Uterus (tissue), 4 donors: Measurements from ENCODE around the gene IFRD2. TPM values are rescaled to one million over a fixed set of nuclear protein-coding genes. Genes with fewer than 3 reads are reported as not detected.

ENCODE experiments used
- DNase-seq, 2 donors: peaks; one replicate each; pipeline ENCODE4 v3.0.0-alpha.2; 2019 to 2020
- H3K27ac ChIP-seq, 2 donors: fragments of 200-600 bp; sonication (generic); 1 replicate in 1 of 2; 2 replicates in 1 of 2; pipeline ENCODE4 v1.5.1; 2016 to 2018
- H3K27me3 ChIP-seq, 2 donors: fragments of 200-600 bp; sonication (generic); one replicate each; pipeline ENCODE4 v1.5.1; 2018 to 2019; ENCODE audit warnings: control low read depth in 1 of 2
- H3K36me3 ChIP-seq, 2 donors: fragments of 200-600 bp; sonication (generic); one replicate each; pipeline ENCODE4 v1.5.1; 2019; ENCODE audit warnings: control low read depth in 1 of 2
- H3K4me1 ChIP-seq, 2 donors: fragments of 200-600 bp; sonication (generic); one replicate each; pipeline ENCODE4 v1.5.1; 2018 to 2019; ENCODE audit warnings: control low read depth in 1 of 2
- H3K4me3 ChIP-seq, 2 donors: fragments of 200-600 bp; sonication (generic); 1 replicate in 1 of 2; 2 replicates in 1 of 2; pipeline ENCODE4 v1.5.1; 2018 to 2019; ENCODE audit warnings: mild to moderate bottlenecking in 1 of 2
- H3K9me3 ChIP-seq, 2 donors: fragments of 200-600 bp; sonication (generic); one replicate each; pipeline ENCODE4 v1.5.1; 2019; ENCODE audit warnings: control low read depth in 1 of 2
- CTCF ChIP-seq, 4 experiments: fragments of 200-600 bp in 2 of 4; fragments of 450-650 bp in 2 of 4; sonication (generic) in 2 of 4; IDR thresholded peaks; one replicate each; pipeline ENCODE4 v1.5.1; 2016 to 2019; ENCODE audit warnings: antibody characterized with exemption in 4 of 4, mild to moderate bottlenecking in 2 of 4, moderate library complexity in 1 of 4
- POLR2A ChIP-seq, 2 donors: fragments of 450-650 bp; IDR thresholded peaks; one replicate each; pipeline ENCODE4 v1.6.1; 2016; ENCODE audit warnings: antibody characterized with exemption in 2 of 2, mild to moderate bottlenecking in 1 of 2, moderate library complexity in 1 of 2
- intact Hi-C: fragments of 100-400 bp; cut with DNase I; formaldehyde crosslinking; loops from one replicate; pipeline ENCODE4 v1.15.1; 2023; ENCODE audit warnings: low total_unique reads
- total RNA-seq, 4 donors: library from RNA; depleted of rRNA in 3 of 4; stranded (reverse); fragments of >200 nt in 3 of 4; gene quantifications; one replicate each; pipeline versions ENCODE4 v1.1.0 to v1.2.4, GENCODE V29; 2014 to 2023
- donor health status: DM: yes; HTN: yes; CAD: no.

The IFRD2 gene
- 10 to 100 TPM; 14.1 to 81.5 (median 25.1) TPM for total RNA-seq

GRCh38 chr3:50292159-50293078 lies at the start of gene IFRD2:
TSS of gene IFRD2 (minus strand) at chr3:50292429. CDS start at chr3:50292274, 155 bp downstream.
- Histone ChIP-seq H3K27ac (peak within 1 kb of the TSS; percentile 83 to 87), H3K9me3 (no peaks in the 10 kb centered on the region), H3K4me3 (peak within 1 kb of the TSS; percentile 99 to 100), H3K4me1 (peaks cover 0 to 9% of the 10 kb centered on the region in 2 donors), H3K27me3 (no peaks in the 10 kb centered on the region), H3K36me3 (no peaks in the 10 kb centered on the region)
- DNase-seq: peak; percentile 96
- intact Hi-C loops: no loop called here
- peak; percentile 53 to 75 for TF ChIP-seq POLR2A (IDR thresholded peaks at IDR 0.05)
- TF ChIP-seq CTCF (IDR thresholded peaks at IDR 0.05): peak in 2 of 4 experiments; percentile 15 to 37

- H3K36me3 ChIP-seq: no peaks in the 10 kb centered on the region
- DNase-seq: no peak
- no peaks in the 10 kb centered on the region for H3K27me3 ChIP-seq
- TF ChIP-seq POLR2A (IDR thresholded peaks at IDR 0.05) (no peak), CTCF (IDR thresholded peaks at IDR 0.05) (no peak)
- H3K9me3 ChIP-seq: no peaks in the 10 kb centered on the region
- peaks cover 0 to 19% of the 10 kb centered on the region in 2 donors for H3K4me1 ChIP-seq
- H3K4me3 ChIP-seq: no peak overlapping the region
- intact Hi-C loops: no loop called here
- H3K27ac ChIP-seq: no peak overlapping the region
Observed at GRCh38 chr3:50341537-50341936, 49.3 kb upstream of the IFRD2 start.

- peaks cover 0 to 13% of the 10 kb centered on the region in 2 donors for H3K4me1 ChIP-seq
Observed at GRCh38 chr3:50340448-50341329, 48.5 kb upstream of the IFRD2 start, which contains the start of gene RASSF1. TSS of gene RASSF1 (minus strand) at chr3:50340836. CDS start at chr3:50340805, 31 bp downstream.

GRCh38 chr3:50340147-50340447 lies 47.9 kb upstream of the IFRD2 start:
- H3K27ac ChIP-seq: peak overlapping the region; percentile 94 to 99
- H3K36me3 ChIP-seq: no peaks in the 10 kb centered on the region
- intact Hi-C loops: no loop called here
- H3K9me3 ChIP-seq: no peaks in the 10 kb centered on the region
- DNase-seq: no peak
- H3K4me3 ChIP-seq: peak overlapping the region; percentile 40 to 52
- no peaks in the 10 kb centered on the region for H3K27me3 ChIP-seq
- H3K4me1 ChIP-seq: peaks cover 0 to 7% of the 10 kb centered on the region in 2 donors
- TF ChIP-seq CTCF (IDR thresholded peaks at IDR 0.05): no peak
- no peak for TF ChIP-seq POLR2A (IDR thresholded peaks at IDR 0.05)

More at GRCh38 chr3:50340448-50341329, 48.5 kb upstream of the IFRD2 start, which contains the start of gene RASSF1:
- H3K27me3 ChIP-seq: no peaks in the 10 kb centered on the region
- peak within 1 kb of the TSS; percentile 40 to 52 for H3K4me3 ChIP-seq
- peak within 1 kb of the TSS; percentile 94 to 99 for H3K27ac ChIP-seq
- intact Hi-C loops: no loop called here
- TF ChIP-seq CTCF (IDR thresholded peaks at IDR 0.05) (no peak), POLR2A (IDR thresholded peaks at IDR 0.05) (peak; percentile 67 to 79)
- DNase-seq: peak; percentile 70 to 80
- no peaks in the 10 kb centered on the region for H3K36me3 ChIP-seq
- no peaks in the 10 kb centered on the region for H3K9me3 ChIP-seq
